Fibroblast of mammary gland (primary cell): ENCODE data around the gene LDAH.

ENCODE experiments used
- DNase-seq: peaks from one replicate; pipeline ENCODE4 v3.0.0-alpha.2; 2010; ENCODE audit warnings: low read depth
- H3K4me3 ChIP-seq: 2 replicates; pipeline ENCODE4 v1.5.1; 2011; ENCODE audit warnings: low read depth, mild to moderate bottlenecking, low read length, moderate library complexity; ENCODE audit not compliant: control insufficient read depth
- CTCF ChIP-seq: conservative IDR thresholded peaks from 2 replicates; pipeline ENCODE4 v1.5.1; 2011; ENCODE audit warnings: low read depth, low read length, inconsistent platforms; ENCODE audit not compliant: control insufficient read depth, insufficient read depth

The LDAH gene

DNA sequence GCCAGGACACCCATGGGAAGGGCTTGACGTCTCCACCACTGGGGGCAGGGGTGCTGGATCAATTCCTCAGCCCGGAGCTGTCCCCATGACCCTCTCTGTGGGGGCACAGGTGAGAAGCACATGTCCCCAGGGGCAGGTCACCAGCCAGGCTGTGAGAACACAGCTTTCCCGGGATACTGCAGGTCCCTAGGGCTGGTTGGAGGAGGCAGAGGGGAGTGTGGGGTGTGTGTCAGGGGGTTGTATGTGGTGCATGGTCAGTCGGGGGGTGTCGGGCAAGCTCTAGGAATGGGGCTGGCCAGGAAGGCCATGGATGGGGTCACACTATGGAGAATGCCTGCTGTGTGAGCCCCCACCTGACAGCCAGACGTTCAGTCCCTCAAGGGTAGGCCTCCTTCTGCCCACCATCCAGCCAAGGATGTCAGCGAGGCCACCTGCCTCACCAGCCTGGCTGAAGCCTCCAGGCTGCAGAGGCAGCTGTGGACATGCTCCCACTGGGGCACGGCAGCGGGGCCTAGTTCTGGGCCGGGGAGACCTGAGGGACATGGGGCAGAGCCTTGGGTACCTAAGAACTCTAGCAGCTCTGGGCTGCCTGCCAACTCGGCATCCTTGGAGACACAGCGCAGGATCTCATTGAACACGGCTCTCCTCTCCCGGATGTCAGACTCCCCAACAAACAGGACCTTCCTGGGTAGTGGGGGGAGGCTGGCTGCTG lies 182.3 kb downstream of the LDAH start:
- no peak for TF ChIP-seq CTCF
- DNase-seq = no peak
- no peak overlapping the region for H3K4me3 ChIP-seq

DNA sequence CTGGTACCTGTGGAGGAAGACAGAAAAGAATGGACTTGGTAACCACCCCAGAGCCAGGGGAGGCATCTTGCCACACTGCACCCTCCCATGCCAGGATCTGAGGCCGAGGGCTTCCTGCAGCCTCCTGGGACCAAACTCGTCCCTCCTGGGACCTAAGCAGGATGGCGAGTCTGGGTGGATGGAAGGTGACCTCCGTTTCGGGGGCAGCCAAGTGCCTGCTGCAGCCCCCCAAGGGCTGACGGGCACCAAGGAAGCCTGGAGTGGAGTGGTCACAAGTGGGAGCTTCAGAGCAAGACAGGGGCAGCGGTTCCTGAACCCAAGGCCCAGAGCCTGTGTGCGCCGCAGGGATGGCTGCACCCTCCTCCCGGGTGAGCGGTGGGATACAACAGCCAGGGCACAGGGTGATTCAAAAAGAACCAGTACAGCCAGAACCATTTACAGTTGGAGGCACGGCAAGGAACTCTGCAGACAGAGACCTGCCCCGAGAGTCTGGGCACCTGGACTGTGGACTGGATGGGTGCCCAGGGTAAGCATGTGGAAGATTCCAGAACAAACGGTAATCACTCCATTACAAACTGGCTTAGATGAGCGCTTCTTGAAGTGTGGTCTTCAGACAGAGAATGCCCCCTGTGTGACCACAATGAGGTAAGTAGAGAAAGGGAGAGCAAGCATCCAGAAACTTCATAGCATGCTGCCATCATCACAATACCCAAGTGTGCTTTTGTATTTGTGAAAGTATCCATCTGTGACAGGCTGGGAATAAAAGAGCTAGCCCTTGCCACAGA lies 184.1 kb downstream of the LDAH start:
- no peak overlapping the region for H3K4me3 ChIP-seq
- no peak for TF ChIP-seq CTCF
- no peak for DNase-seq

DNA sequence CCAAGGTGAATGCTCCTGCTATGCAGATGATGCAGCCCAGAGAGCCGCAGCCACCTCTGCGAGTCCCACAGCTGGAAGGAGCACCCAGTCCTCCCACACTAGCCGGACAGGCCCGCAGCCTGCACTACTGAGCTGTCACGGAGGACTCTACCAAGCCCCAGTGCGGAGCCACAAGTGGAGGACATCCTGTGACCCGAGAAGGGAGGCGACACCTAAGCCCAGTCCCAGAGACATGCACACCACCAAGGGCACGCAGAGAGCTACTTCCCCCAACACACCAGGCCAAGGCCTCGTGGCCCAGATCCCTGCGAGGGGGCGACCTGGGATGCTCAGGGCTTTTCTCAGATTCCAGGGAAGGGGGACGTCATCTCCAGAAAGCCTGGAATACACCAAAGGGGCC lies 184.9 kb downstream of the LDAH start:
- TF ChIP-seq CTCF = no peak
- H3K4me3 ChIP-seq = no peak overlapping the region
- DNase-seq = no peak

- DNase-seq = no peak
- no peak overlapping the region for H3K4me3 ChIP-seq
- no peak for TF ChIP-seq CTCF
Measured at GRCh38 chr2:20637147-20637546, 185.8 kb downstream of the LDAH start.

DNA sequence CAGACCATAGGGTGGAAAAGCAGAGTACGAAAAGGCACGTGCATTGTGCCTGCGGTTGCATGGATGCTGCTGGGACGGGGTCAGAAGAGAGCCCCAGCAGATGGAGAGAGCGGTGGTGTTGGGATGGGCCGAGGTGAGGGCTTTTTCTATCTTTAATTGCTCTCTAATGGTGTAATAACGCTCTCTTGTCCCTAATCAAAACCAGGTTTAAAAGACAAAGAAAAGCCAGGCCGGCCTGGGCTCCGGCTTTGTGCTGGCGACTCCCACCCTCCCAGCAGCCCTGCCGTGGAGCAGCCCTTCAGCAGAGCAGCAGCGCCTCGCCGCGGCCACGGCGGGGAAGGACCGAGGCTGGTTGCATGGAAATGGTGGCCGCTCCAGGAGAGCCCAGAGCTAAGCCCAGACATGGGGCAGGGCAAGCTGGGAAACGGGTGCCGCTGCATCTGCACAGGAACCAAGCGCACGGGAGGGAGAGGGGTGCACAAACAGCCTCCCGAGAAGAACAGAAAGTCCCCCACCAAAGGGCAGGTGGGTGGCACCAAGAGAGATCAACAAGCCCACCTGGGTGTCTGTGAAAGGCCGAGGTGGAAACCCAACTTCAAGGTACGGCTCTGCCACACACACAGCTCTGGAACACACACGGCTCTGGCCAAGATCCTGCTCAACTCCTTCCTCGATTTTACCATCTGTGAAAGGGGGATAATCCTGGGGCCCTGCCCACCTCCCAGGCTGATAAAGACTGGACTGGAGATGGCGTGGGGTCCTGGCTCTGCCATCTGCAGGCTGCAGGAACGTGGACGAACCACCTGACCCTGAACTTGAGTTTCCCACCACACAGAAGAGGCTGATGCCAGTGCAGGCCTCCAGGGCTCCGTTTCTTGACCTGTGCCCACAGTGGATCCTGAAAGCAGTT lies 187.0 kb downstream of the LDAH start:
- no peak overlapping the region for H3K4me3 ChIP-seq
- peak; percentile 91 for TF ChIP-seq CTCF
- DNase-seq = peak; percentile 82

- no peak for DNase-seq
- H3K4me3 ChIP-seq = no peak overlapping the region
- no peak for TF ChIP-seq CTCF
Measured at GRCh38 chr2:20635113-20635510, 187.8 kb downstream of the LDAH start.
